Osteocyte (in vitro differentiated cells): ENCODE data around the gene SKAP1. TPM values are rescaled to one million over a fixed set of nuclear protein-coding genes. Genes with fewer than 3 reads are reported as not detected.
"Not testable (repeated sequence)": the region's sequence is repeated elsewhere in the genome, so short reads cannot be mapped to it uniquely, and the experiment has no call there.

Experiments
- DNase-seq: peaks from one replicate; pipeline ENCODE4 v3.0.0; 2021; ENCODE audit warnings: mixed read lengths; ENCODE audit not compliant: unreplicated experiment; ENCODE audit errors: extremely low spot score
- H3K27ac Mint-ChIP-seq: one replicate; pipeline ENCODE4 v1.8.0; 2021; ENCODE audit warnings: mild to moderate bottlenecking, mixed read lengths; ENCODE audit not compliant: unreplicated experiment
- H3K27me3 Mint-ChIP-seq: one replicate; pipeline ENCODE4 v1.8.0; 2021; ENCODE audit warnings: mixed read lengths; ENCODE audit not compliant: unreplicated experiment
- H3K36me3 Mint-ChIP-seq: one replicate; pipeline ENCODE4 v1.8.0; 2021; ENCODE audit warnings: mixed read lengths; ENCODE audit not compliant: unreplicated experiment
- H3K4me1 Mint-ChIP-seq: one replicate; pipeline ENCODE4 v1.8.0; 2021; ENCODE audit warnings: mixed read lengths; ENCODE audit not compliant: unreplicated experiment
- H3K4me3 Mint-ChIP-seq: one replicate; pipeline ENCODE4 v1.8.0; 2021; ENCODE audit warnings: mild to moderate bottlenecking, moderate library complexity, mixed read lengths; ENCODE audit not compliant: unreplicated experiment
- H3K9me3 Mint-ChIP-seq: one replicate; pipeline ENCODE4 v1.8.0; 2021; ENCODE audit warnings: mixed read lengths; ENCODE audit not compliant: unreplicated experiment
- total RNA-seq: library from RNA; stranded (reverse); gene quantifications from 2 replicates; pipeline ENCODE4 v1.2.1, GENCODE V29; 2021
- TF ChIP-seq, protein P1 (sequence below): fragments of 200-600 bp; sonication (generic); IDR thresholded peaks from 2 replicates; pipeline ENCODE4 v1.5.0; 2021; ENCODE audit warnings: antibody characterized with exemption, mild to moderate bottlenecking, moderate library complexity

The SKAP1 gene
- total RNA-seq, 1 donor from 2014 or later, result not detected

DNA sequence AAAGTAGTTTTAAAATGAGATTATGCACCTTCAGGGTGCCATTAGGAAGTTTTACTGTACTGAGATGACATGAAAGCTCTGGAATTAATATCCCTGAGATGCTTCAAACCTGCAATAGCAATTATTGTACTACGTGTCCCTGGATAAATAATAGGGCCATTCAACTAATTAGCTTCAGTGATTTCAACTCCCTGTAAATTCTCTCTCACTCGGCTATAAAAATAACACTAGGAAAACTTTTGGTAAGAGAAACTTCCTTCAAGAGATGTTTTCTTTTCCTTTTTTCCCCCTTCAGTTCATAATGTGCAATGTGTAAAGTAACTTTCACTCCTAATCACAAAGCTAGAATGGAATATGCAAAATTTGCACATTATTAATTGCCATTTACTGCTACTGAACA lies 176.0 kb downstream of the SKAP1 start:
- Mint-ChIP-seq H3K4me3 (no peak overlapping the region), H3K4me1 (no peaks in the 10 kb centered on the region), H3K9me3 (no peaks in the 10 kb centered on the region), H3K36me3 (no peaks in the 10 kb centered on the region), H3K27me3 (peaks cover 75% of the 10 kb centered on the region), H3K27ac (no peak overlapping the region)
- TF ChIP-seq, protein P1, sequence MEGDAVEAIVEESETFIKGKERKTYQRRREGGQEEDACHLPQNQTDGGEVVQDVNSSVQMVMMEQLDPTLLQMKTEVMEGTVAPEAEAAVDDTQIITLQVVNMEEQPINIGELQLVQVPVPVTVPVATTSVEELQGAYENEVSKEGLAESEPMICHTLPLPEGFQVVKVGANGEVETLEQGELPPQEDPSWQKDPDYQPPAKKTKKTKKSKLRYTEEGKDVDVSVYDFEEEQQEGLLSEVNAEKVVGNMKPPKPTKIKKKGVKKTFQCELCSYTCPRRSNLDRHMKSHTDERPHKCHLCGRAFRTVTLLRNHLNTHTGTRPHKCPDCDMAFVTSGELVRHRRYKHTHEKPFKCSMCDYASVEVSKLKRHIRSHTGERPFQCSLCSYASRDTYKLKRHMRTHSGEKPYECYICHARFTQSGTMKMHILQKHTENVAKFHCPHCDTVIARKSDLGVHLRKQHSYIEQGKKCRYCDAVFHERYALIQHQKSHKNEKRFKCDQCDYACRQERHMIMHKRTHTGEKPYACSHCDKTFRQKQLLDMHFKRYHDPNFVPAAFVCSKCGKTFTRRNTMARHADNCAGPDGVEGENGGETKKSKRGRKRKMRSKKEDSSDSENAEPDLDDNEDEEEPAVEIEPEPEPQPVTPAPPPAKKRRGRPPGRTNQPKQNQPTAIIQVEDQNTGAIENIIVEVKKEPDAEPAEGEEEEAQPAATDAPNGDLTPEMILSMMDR, result no peak
- DNase-seq, result no peak

DNA sequence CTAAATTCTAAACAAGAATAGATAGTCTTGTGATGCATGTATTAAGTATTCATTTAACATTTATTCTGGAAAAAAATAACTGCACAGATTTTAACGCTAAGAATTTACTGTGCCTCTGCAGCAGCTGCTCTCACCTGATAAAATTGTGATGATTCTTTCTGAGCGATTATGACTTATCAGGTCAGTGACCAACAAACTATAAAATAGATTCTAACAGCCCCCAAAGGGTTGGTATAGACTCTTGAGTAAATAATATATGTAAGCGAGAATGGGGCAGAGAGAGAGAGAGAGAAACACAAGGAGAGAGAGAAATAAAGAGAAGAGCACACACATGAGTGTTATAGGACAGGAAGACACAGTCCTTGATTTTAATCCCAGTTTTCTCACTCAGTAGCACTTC lies 178.1 kb downstream of the SKAP1 start:
- no peak for DNase-seq

DNA sequence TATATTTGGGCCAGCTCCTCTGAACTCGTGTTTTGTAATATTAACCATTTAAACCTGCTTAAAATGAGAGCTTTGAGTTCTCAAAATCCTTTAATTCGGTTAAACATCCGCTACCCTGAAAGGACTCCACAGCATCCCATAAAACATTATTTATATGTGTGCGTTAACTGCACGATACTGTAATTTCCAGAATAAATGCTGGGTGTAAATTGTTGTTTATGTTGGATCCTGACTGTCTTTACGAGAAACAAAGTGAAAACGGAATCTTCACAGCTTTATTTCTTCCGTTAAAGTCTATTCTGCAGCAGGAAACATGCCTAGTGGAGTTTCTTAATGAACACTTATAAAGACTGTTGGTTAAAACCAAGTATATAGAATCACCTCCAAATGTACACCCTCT lies 179.1 kb downstream of the SKAP1 start:
- Mint-ChIP-seq H3K36me3 (no peaks in the 10 kb centered on the region), H3K4me1 (no peaks in the 10 kb centered on the region), H3K4me3 (no peak overlapping the region), H3K9me3 (no peaks in the 10 kb centered on the region), H3K27ac (no peak overlapping the region), H3K27me3 (peaks cover 69% of the 10 kb centered on the region)
- TF ChIP-seq, protein P1, result no peak
- DNase-seq, result no peak

More for the DNA sequence above, 178.1 kb downstream of the SKAP1 start:
- Mint-ChIP-seq H3K4me3 (no peak overlapping the region), H3K36me3 (no peaks in the 10 kb centered on the region), H3K27me3 (peaks cover 69% of the 10 kb centered on the region), H3K9me3 (no peaks in the 10 kb centered on the region), H3K4me1 (no peaks in the 10 kb centered on the region), H3K27ac (no peak overlapping the region)
- TF ChIP-seq, protein P1, result no peak

DNA sequence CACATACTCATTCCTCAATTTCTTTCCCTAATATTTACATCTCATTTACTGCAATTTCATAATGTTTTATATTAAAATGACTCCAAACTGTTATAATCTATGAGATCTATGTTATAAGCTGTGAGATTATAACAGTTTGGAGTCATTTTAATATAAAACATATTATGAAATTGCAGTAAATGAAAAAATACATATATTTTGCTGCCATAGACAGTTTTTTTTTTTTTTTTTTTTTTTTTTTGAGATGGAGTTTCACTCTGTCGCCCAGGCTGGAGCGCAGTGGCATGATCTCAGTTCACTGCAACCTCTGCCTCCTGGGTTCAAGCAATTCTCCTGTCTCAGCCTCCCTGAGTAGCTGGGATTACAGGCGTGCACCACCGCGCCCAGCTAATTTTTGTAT lies 180.0 kb downstream of the SKAP1 start:
- H3K36me3 Mint-ChIP-seq, DNase-seq, H3K4me3 Mint-ChIP-seq, H3K9me3 Mint-ChIP-seq, H3K27ac Mint-ChIP-seq, H3K4me1 Mint-ChIP-seq: not testable (repeated sequence)
- peaks cover 65% of the 10 kb centered on the region for H3K27me3 Mint-ChIP-seq

DNA sequence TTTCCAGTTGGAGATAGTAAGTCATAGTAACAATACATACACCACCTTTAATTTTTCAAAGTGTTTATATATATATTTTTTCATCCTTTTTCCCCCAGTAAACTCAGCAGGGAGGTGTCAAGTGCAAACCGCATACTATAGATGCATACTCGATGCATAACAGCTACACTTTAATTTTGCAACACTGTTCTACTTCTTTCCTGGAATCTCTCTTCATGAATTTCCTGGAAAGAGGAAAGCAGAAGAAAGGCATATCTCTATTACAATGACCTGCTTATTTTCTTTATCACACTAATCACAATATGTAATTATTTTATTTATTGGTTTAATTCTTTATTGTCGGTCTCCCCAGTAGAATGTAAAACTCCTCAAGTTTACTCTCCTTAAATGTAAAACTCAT lies 182.4 kb downstream of the SKAP1 start:
- H3K36me3 Mint-ChIP-seq, result no peaks in the 10 kb centered on the region
- no peaks in the 10 kb centered on the region for H3K4me1 Mint-ChIP-seq
- no peak overlapping the region for H3K4me3 Mint-ChIP-seq
- H3K27me3 Mint-ChIP-seq, result peaks cover 58% of the 10 kb centered on the region
- H3K27ac Mint-ChIP-seq, result no peak overlapping the region
- no peak for DNase-seq
- H3K9me3 Mint-ChIP-seq, result no peaks in the 10 kb centered on the region
- TF ChIP-seq, protein P1, result no peak

DNA sequence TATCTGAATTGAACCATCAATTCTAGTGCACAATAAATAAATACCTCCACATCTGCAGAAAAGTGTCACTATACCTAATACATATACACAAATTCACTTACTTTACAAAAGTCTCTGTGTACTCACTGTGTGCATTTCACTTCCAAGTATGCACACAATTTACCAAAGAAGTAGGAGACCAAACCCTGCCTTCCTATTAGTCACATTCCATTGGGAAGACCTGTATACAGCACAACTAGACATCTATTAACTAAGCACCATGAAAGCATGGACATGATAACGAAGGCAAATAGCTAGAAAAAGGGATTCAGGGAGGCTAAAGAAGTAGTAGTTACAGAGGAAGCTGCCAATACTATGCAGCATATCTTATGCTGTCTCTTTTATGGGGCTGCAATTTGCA lies 183.0 kb downstream of the SKAP1 start:
- Mint-ChIP-seq H3K27me3 (peaks cover 53% of the 10 kb centered on the region), H3K36me3 (no peaks in the 10 kb centered on the region), H3K27ac (no peak overlapping the region), H3K4me1 (no peaks in the 10 kb centered on the region), H3K9me3 (no peaks in the 10 kb centered on the region), H3K4me3 (no peak overlapping the region)
- TF ChIP-seq, protein P1, result no peak
- no peak for DNase-seq
